ENCODE results near the gene RUNX2.

DNA sequence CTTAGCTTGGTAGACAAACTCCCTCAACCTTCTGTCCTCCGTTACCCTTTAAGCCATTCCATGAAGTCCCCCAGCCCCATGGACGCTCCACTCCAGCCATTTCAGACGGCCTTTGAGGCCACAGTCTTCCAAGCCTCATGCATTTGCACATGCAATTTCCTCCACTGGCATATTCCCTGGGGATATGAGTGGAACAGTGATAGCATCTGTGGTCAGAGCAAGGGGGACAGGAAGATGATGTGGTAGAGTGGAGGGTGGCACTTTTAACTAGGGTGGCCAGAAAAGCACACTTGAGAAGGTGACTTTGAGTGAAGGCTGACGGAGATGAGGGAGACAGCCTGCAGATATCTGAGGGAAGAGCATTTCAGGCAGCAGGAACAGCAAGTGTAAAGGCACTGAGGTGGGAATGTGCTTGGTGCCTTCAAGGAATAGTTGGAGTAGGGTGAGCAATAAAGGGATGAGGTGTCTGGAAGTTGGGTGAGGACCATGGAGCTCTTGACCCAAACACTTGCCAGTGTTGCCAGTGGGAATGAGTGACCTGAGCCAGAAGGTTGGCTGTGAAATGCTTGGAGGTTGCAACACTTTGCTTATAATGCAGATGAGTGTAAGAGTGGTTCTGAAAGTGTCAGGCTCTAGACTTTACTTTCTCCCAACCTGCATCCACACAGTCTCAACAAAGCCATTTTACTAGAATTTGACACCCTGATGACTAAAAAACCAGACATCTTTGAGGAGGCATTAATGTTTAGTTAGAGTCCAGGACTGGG is 325.2 kb downstream of the RUNX2 start:
- TF ChIP-seq POLR2AphosphoS5 (IDR thresholded peaks at IDR 0.05) (no peak), TAF1 (IDR thresholded peaks at IDR 0.05; ENCODE audit: low read depth) (no peak), EZH2 (IDR thresholded peaks at IDR 0.05; ENCODE audit: borderline replicate concordance, insufficient read depth, low read length, poor library complexity, severe bottlenecking) (no peak), EP300 (conservative IDR thresholded peaks at IDR 0.05; ENCODE audit: poor library complexity, severe bottlenecking) (no peak), MXI1 (conservative IDR thresholded peaks at IDR 0.05; ENCODE audit: poor library complexity, severe bottlenecking) (no peak), RAD21 (conservative IDR thresholded peaks at IDR 0.05) (no peak)
- TF ChIP-seq, protein P1, sequence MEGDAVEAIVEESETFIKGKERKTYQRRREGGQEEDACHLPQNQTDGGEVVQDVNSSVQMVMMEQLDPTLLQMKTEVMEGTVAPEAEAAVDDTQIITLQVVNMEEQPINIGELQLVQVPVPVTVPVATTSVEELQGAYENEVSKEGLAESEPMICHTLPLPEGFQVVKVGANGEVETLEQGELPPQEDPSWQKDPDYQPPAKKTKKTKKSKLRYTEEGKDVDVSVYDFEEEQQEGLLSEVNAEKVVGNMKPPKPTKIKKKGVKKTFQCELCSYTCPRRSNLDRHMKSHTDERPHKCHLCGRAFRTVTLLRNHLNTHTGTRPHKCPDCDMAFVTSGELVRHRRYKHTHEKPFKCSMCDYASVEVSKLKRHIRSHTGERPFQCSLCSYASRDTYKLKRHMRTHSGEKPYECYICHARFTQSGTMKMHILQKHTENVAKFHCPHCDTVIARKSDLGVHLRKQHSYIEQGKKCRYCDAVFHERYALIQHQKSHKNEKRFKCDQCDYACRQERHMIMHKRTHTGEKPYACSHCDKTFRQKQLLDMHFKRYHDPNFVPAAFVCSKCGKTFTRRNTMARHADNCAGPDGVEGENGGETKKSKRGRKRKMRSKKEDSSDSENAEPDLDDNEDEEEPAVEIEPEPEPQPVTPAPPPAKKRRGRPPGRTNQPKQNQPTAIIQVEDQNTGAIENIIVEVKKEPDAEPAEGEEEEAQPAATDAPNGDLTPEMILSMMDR (IDR thresholded peaks at IDR 0.05; ENCODE audit: poor library complexity, severe bottlenecking) = no peak
- TF ChIP-seq, protein P2, sequence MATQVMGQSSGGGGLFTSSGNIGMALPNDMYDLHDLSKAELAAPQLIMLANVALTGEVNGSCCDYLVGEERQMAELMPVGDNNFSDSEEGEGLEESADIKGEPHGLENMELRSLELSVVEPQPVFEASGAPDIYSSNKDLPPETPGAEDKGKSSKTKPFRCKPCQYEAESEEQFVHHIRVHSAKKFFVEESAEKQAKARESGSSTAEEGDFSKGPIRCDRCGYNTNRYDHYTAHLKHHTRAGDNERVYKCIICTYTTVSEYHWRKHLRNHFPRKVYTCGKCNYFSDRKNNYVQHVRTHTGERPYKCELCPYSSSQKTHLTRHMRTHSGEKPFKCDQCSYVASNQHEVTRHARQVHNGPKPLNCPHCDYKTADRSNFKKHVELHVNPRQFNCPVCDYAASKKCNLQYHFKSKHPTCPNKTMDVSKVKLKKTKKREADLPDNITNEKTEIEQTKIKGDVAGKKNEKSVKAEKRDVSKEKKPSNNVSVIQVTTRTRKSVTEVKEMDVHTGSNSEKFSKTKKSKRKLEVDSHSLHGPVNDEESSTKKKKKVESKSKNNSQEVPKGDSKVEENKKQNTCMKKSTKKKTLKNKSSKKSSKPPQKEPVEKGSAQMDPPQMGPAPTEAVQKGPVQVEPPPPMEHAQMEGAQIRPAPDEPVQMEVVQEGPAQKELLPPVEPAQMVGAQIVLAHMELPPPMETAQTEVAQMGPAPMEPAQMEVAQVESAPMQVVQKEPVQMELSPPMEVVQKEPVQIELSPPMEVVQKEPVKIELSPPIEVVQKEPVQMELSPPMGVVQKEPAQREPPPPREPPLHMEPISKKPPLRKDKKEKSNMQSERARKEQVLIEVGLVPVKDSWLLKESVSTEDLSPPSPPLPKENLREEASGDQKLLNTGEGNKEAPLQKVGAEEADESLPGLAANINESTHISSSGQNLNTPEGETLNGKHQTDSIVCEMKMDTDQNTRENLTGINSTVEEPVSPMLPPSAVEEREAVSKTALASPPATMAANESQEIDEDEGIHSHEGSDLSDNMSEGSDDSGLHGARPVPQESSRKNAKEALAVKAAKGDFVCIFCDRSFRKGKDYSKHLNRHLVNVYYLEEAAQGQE (IDR thresholded peaks at IDR 0.05; ENCODE audit: borderline replicate concordance) = no peak
